Transverse colon (tissue), 3 donors: ENCODE measurements around the gene SKOR2.

Source experiments
- CTCF ChIP-seq, 5 experiments: fragments of 200-600 bp in 3 of 5; fragments of 450-650 bp in 2 of 5; sonication (generic) in 3 of 5; IDR thresholded peaks; 1 replicate in 2 of 5; 2 replicates in 3 of 5; pipeline ENCODE4 v1.5.1; 2016 to 2017; ENCODE audit warnings: antibody characterized with exemption in 5 of 5, inconsistent platforms in 3 of 5, mild to moderate bottlenecking in 2 of 5, moderate library complexity in 1 of 5
- POLR2A ChIP-seq: fragments of 450-650 bp; IDR thresholded peaks from one replicate; pipeline ENCODE4 v1.6.1; 2016; ENCODE audit warnings: antibody characterized with exemption, mild to moderate bottlenecking, moderate library complexity

- TF ChIP-seq POLR2A (no peak), CTCF (IDR thresholded peaks at IDR 0.05) (no peak)
These were observed 2.0 kb downstream of the SKOR2 start for GRCh38 chr18:47249314-47249981.
